GM12878 (cell line): ENCODE results near the gene STEAP1B. TPM values are rescaled to one million over a fixed set of nuclear protein-coding genes. Genes with fewer than 3 reads are reported as not detected.

ENCODE experiments used
- ATAC-seq: fragments of 200-7000 bp; cut with Tn5 transposase; 3 replicates; pipeline ENCODE4 v1.9.1; 2020; ENCODE audit warnings: mild to moderate bottlenecking, moderate library complexity
- BruUV-seq: library from RNA; stranded (reverse); fragments of 400-500 nt; replicated peaks from 2 replicates; lab custom pipeline; 2021; lab: Mats Ljungman, UMichigan
- CTCF ChIA-PET: fragments of 300-600 bp; sonication (Branson Sonifier 250); formaldehyde crosslinking; extraction: SDS; loops from one replicate; lab custom pipeline; 2021; ENCODE audit warnings: inconsistent platforms; lab: Yijun Ruan, JAX
- POLR2A ChIA-PET: fragments of 350-600 bp; formaldehyde crosslinking; extraction: SDS; loops from one replicate; lab custom pipeline; 2021; ENCODE audit warnings: inconsistent platforms; lab: Charles Lee
- RAD21 ChIA-PET: fragments of 300-600 bp; sonication (Branson Sonifier 250); formaldehyde crosslinking; loops from one replicate; lab custom pipeline; 2023; ENCODE audit warnings: antibody characterized with exemption; ENCODE audit not compliant: unreplicated experiment; lab: Charles Lee
- SMC1A ChIA-PET: fragments of 300-600 bp; sonication (Branson Sonifier 250); formaldehyde crosslinking; loops from one replicate; lab custom pipeline; 2023; ENCODE audit not compliant: unreplicated experiment, uncharacterized antibody; lab: Charles Lee
- DNase-seq: peaks from one replicate; pipeline ENCODE4 v3.0.0-alpha.2; 2011; ENCODE audit warnings: low read depth, low spot score
- FAIRE-seq: peaks from 3 replicates; lab custom pipeline; 2011; peaks lifted over from hg19 to GRCh38; lab: Jason Lieb, UNC
- H2AFZ ChIP-seq: 2 replicates; pipeline ENCODE4 v1.6.0; 2011; ENCODE audit warnings: low read depth, low read length, control low read depth; ENCODE audit not compliant: control insufficient read depth
- H3K27ac ChIP-seq: 2 replicates; pipeline ENCODE4 v1.5.1; 2011; ENCODE audit warnings: control low read depth; ENCODE audit not compliant: control insufficient read depth, insufficient read depth
- H3K27me3 ChIP-seq, 2 experiments: replicated peaks in 1 of 2; 2 replicates each; pipeline versions ENCODE4 v1.6.0 to v1.6.1; 2011; ENCODE audit warnings: low read length in 1 of 2; ENCODE audit not compliant: control insufficient read depth in 2 of 2, insufficient read depth in 2 of 2
- H3K36me3 ChIP-seq, 2 experiments: 2 replicates each; pipeline ENCODE4 v1.5.1; 2011; ENCODE audit warnings: low read length in 1 of 2; ENCODE audit not compliant: control insufficient read depth in 2 of 2, insufficient read depth in 2 of 2
- H3K4me1 ChIP-seq: 2 replicates; pipeline ENCODE4 v1.6.1; 2011; ENCODE audit warnings: mild to moderate bottlenecking, low read length, moderate library complexity, mixed read lengths; ENCODE audit not compliant: control insufficient read depth, insufficient read depth
- H3K4me2 ChIP-seq: 2 replicates; pipeline ENCODE4 v1.6.0; 2011; ENCODE audit warnings: control low read depth; ENCODE audit not compliant: control insufficient read depth, insufficient read depth
- H3K4me3 ChIP-seq: fragments of 200-600 bp; sonication (generic); 2 replicates; pipeline ENCODE4 v1.5.1; 2016
- H3K79me2 ChIP-seq: 2 replicates; pipeline ENCODE4 v1.6.0; 2011; ENCODE audit warnings: low read length; ENCODE audit not compliant: control insufficient read depth, insufficient read depth
- H3K9ac ChIP-seq: 2 replicates; pipeline ENCODE4 v1.8.0; 2011; ENCODE audit warnings: low read length, control low read depth, mixed read lengths; ENCODE audit not compliant: control insufficient read depth, insufficient read depth
- H3K9me3 ChIP-seq: replicated peaks from 3 replicates; pipeline ENCODE4 v1.5.1; 2011; ENCODE audit warnings: mild to moderate bottlenecking, low read length; ENCODE audit not compliant: control insufficient read depth, insufficient read depth
- H4K20me1 ChIP-seq: 2 replicates; pipeline ENCODE4 v1.6.0; 2011; ENCODE audit not compliant: control insufficient read depth, insufficient read depth
- BACH1 ChIP-seq: fragments of 450-650 bp; IDR thresholded peaks from 2 replicates; pipeline ENCODE4 v1.6.1; 2017; ENCODE audit warnings: mild to moderate bottlenecking, borderline replicate concordance
- CBX3 ChIP-seq: fragments of 200-600 bp; sonication (generic); IDR thresholded peaks from 2 replicates; pipeline ENCODE4 v1.6.1; 2016; ENCODE audit warnings: low read depth, borderline replicate concordance
- CBX5 ChIP-seq: sonication (generic); IDR thresholded peaks from 2 replicates; pipeline ENCODE4 v1.6.1; 2016; ENCODE audit warnings: low read depth, moderate library complexity, mild to moderate bottlenecking, inconsistent platforms
- CEBPB ChIP-seq, 2 experiments: fragments of 150-350 bp in 1 of 2; IDR thresholded peaks; 2 replicates each; pipeline ENCODE4 v1.6.1; 2012 to 2014; ENCODE audit warnings: low read depth in 2 of 2, low read length in 2 of 2, borderline replicate concordance in 1 of 2, inconsistent platforms in 1 of 2
- CHD2 ChIP-seq: IDR thresholded peaks from 2 replicates; pipeline ENCODE4 v1.6.1; 2011; ENCODE audit warnings: low read depth, low read length, improper control_type of control experiment, borderline replicate concordance
- CREB1 ChIP-seq: IDR thresholded peaks from 2 replicates; pipeline ENCODE4 v1.6.1; 2012; ENCODE audit warnings: low read depth, mild to moderate bottlenecking, inconsistent platforms
- EGR1 ChIP-seq, 2 experiments: IDR thresholded peaks; 1 replicate in 1 of 2; 2 replicates in 1 of 2; pipeline ENCODE4 v1.6.1; 2011 to 2012; ENCODE audit warnings: low read depth in 2 of 2, low read length in 2 of 2, borderline replicate concordance in 1 of 2, mild to moderate bottlenecking in 1 of 2, moderate library complexity in 1 of 2
- FOXM1 ChIP-seq: IDR thresholded peaks from 2 replicates; pipeline ENCODE4 v1.6.1; 2012; ENCODE audit warnings: low read depth, mild to moderate bottlenecking, inconsistent platforms, low read length, moderate library complexity
- HDGF ChIP-seq: fragments of 450-650 bp; IDR thresholded peaks from 2 replicates; pipeline ENCODE4 v1.6.1; 2016; ENCODE audit warnings: antibody characterized with exemption
- IKZF2 ChIP-seq, 2 experiments: fragments of 450-650 bp; IDR thresholded peaks; 2 replicates each; pipeline ENCODE4 v1.6.1; 2017; ENCODE audit warnings: mild to moderate bottlenecking in 2 of 2, moderate library complexity in 2 of 2
- IRF4 ChIP-seq: IDR thresholded peaks from 2 replicates; pipeline ENCODE4 v1.6.1; 2011; ENCODE audit warnings: low read depth, low read length
- JUNB ChIP-seq: IDR thresholded peaks from 2 replicates; pipeline ENCODE4 v1.6.1; 2016; ENCODE audit warnings: antibody characterized with exemption, mild to moderate bottlenecking
- MEF2A ChIP-seq: IDR thresholded peaks from 2 replicates; pipeline ENCODE4 v1.6.1; 2011; ENCODE audit warnings: low read depth, mild to moderate bottlenecking, low read length, moderate library complexity; ENCODE audit not compliant: insufficient read depth
- MEF2B ChIP-seq: fragments of 450-650 bp; IDR thresholded peaks from 2 replicates; pipeline ENCODE4 v1.6.1; 2018; ENCODE audit warnings: mild to moderate bottlenecking, moderate library complexity; ENCODE audit not compliant: partially characterized antibody, poor library complexity, severe bottlenecking
- MYB ChIP-seq: fragments of 150-350 bp; IDR thresholded peaks from 2 replicates; pipeline ENCODE4 v1.6.1; 2014; ENCODE audit warnings: mild to moderate bottlenecking, low read depth, low read length, borderline replicate concordance
- NFIC ChIP-seq: IDR thresholded peaks from 2 replicates; pipeline ENCODE4 v1.6.1; 2012; ENCODE audit warnings: low read depth, mild to moderate bottlenecking, inconsistent platforms, low read length, moderate library complexity
- POLR2A ChIP-seq: IDR thresholded peaks from 2 replicates; pipeline ENCODE4 v1.6.1; 2011; ENCODE audit warnings: low read depth, mild to moderate bottlenecking, low read length
- RAD21 ChIP-seq: IDR thresholded peaks from 2 replicates; pipeline ENCODE4 v1.6.1; 2011; ENCODE audit warnings: mild to moderate bottlenecking, low read depth, low read length, moderate library complexity; ENCODE audit not compliant: insufficient read depth
- RUNX3 ChIP-seq: IDR thresholded peaks from 2 replicates; pipeline ENCODE4 v1.6.1; 2012; ENCODE audit warnings: low read length, inconsistent platforms
- TARDBP ChIP-seq: IDR thresholded peaks from 2 replicates; pipeline ENCODE4 v1.6.1; 2016; ENCODE audit warnings: borderline replicate concordance
- ZNF274 ChIP-seq: IDR thresholded peaks from one replicate; pipeline ENCODE4 v1.8.0; 2011; ENCODE audit not compliant: insufficient read length, insufficient read depth
- ZNF384 ChIP-seq: IDR thresholded peaks from 2 replicates; pipeline ENCODE4 v1.6.1; 2012; ENCODE audit warnings: low read depth, mild to moderate bottlenecking, low read length, improper control_type of control experiment, borderline replicate concordance
- WGBS: methylation state at CpG from one replicate; pipeline ENCODE4 v1.1.6; 2016; ENCODE audit warnings: low lambda C conversion rate; ENCODE audit not compliant: insufficient replicate concordance, insufficient coverage; ENCODE audit errors: missing lambda C conversion rate; 5-methylcytosine and 5-hydroxymethylcytosine counted together
- in situ Hi-C: fragments of 300-500 bp; cut with MboI; formaldehyde crosslinking; loops from 9 replicates; pipeline ENCODE4 v1.14.3; 2018; ENCODE audit warnings: mixed read lengths
- intact Hi-C: fragments of 100-400 bp; cut with micrococcal nuclease; formaldehyde crosslinking; loops from one replicate; pipeline ENCODE4 v1.14.2; 2022; ENCODE audit not compliant: unreplicated experiment
- polyA plus RNA-seq, 11 experiments: library from polyadenylated mRNA; depleted of rRNA in 4 of 11; unstranded in 6 of 11; stranded (reverse) in 5 of 11; fragments of >200 nt; fragmentation: Nextera tagmentation in 4 of 11; fragmentation: Illumina TruSeq in 1 of 11; extraction: Ambion mirVana in 4 of 11; extraction: Trizol in 1 of 11; gene quantifications; 1 replicate in 1 of 11; 2 replicates in 10 of 11; pipeline versions ENCODE4 v1.2.1 to v1.2.3, GENCODE V29; 2011 to 2016; ENCODE audit warnings: inconsistent platforms in 2 of 11, missing spikeins in 2 of 11, low read depth in 1 of 11
- total RNA-seq, 4 experiments: library from RNA; depleted of rRNA in 3 of 4; stranded (reverse); fragments of >200 nt in 3 of 4; fragmentation: Illumina TruSeq in 1 of 4; extraction: Trizol in 1 of 4; gene quantifications; 2 replicates each; pipeline versions ENCODE4 v1.2.1 to v1.2.3, GENCODE V29; 2013 to 2021
- TF ChIP-seq, protein P1 (sequence below): fragments of 450-650 bp; IDR thresholded peaks from 2 replicates; pipeline ENCODE4 v1.6.1; 2016; ENCODE audit warnings: mild to moderate bottlenecking

Gene STEAP1B
- total and polyA plus RNA-seq, 10 of the 15 experiments (the other 5 are each of a cell fraction or from before 2014, with no cell fraction given), result 0.14 TPM; not detected in 9

GRCh38 chr7:22385326-22385725 lies 114.7 kb downstream of the STEAP1B start:
- Histone ChIP-seq H3K4me2 (peak overlapping the region; percentile 70), H3K27ac (peak overlapping the region; percentile 76), H4K20me1 (no peaks in the 10 kb centered on the region), H3K4me3 (peak overlapping the region; percentile 21), H3K4me1 (peaks cover 32% of the 10 kb centered on the region), H3K36me3 (no peaks in the 10 kb centered on the region), H3K9ac (no peak overlapping the region), H3K27me3 (no peaks in the 10 kb centered on the region), H2AFZ (no peak overlapping the region; the same call in 1 of the 2 replicates), H3K79me2 (no peaks in the 10 kb centered on the region), H3K9me3 (peaks cover 3% of the 10 kb centered on the region; the same call in 2 of the 3 replicates)
- intact Hi-C loops, result no loop called here
- POLR2A ChIA-PET, result no interaction called here
- no peak for FAIRE-seq
- RAD21 ChIA-PET, result interaction anchor here (1.2 kb wide), 1 partner anchor 56 kb away, joined by 3 read pairs; no protein-coding TSS in a partner anchor
- WGBS, result 7% methylated on average over 4 of the region's 4 CpGs
- SMC1A ChIA-PET, result interaction anchor here (0.9 to 1.9 kb wide), 2 partner anchors 20 to 61 kb away, joined by 3 to 7 read pairs; no protein-coding TSS in a partner anchor
- BruUV-seq, result no TSS peak
- peak; percentile 55 for ATAC-seq
- CTCF ChIA-PET, result interaction anchor here (0.5 to 1.0 kb wide), 2 partner anchors 86 to 272 kb away, joined by 3 read pairs; no protein-coding TSS in a partner anchor
- in situ Hi-C loops, result no loop called here
- no peak for DNase-seq
- TF ChIP-seq CREB1, result no peak
- TF ChIP-seq NFIC, result peak; percentile 82
- no peak for TF ChIP-seq CHD2
- TF ChIP-seq TARDBP, result no peak
- 0 out of 2 replicates have a peak, but pooled peaks have one; percentile 23 for TF ChIP-seq CBX5
- no peak for TF ChIP-seq MYB
- no peak for TF ChIP-seq RAD21
- TF ChIP-seq FOXM1, result 0 out of 2 replicates have a peak, but pooled peaks have one; percentile 20
- TF ChIP-seq ZNF274, result no peak
- no peak; a peak in 1 of 4 replicates for TF ChIP-seq CEBPB (IDR thresholded peaks at IDR 0.05; ENCODE audit: borderline replicate concordance in 1 of 2, low read depth in 2 of 2, low read length in 2 of 2)
- no peak for TF ChIP-seq ZNF384
- no peak for TF ChIP-seq EGR1 (IDR thresholded peaks at IDR 0.05; ENCODE audit: borderline replicate concordance in 1 of 2, low read depth in 2 of 2, low read length in 2 of 2)
- TF ChIP-seq, protein P1, sequence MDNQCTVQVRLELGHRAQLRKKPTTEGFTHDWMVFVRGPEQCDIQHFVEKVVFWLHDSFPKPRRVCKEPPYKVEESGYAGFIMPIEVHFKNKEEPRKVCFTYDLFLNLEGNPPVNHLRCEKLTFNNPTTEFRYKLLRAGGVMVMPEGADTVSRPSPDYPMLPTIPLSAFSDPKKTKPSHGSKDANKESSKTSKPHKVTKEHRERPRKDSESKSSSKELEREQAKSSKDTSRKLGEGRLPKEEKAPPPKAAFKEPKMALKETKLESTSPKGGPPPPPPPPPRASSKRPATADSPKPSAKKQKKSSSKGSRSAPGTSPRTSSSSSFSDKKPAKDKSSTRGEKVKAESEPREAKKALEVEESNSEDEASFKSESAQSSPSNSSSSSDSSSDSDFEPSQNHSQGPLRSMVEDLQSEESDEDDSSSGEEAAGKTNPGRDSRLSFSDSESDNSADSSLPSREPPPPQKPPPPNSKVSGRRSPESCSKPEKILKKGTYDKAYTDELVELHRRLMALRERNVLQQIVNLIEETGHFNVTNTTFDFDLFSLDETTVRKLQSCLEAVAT, result no peak
- no peak for TF ChIP-seq HDGF
- peak; percentile 44 for TF ChIP-seq MEF2B
- TF ChIP-seq POLR2A, result no peak
- peak; percentile 88 for TF ChIP-seq JUNB
- 0 out of 4 replicates have a peak, but pooled peaks of 1 of the 2 experiments have one; percentile 11 for TF ChIP-seq IKZF2 (IDR thresholded peaks at IDR 0.05)
- peak; percentile 97 for TF ChIP-seq MEF2A
- TF ChIP-seq RUNX3, result peak; percentile 74
- no peak for TF ChIP-seq CBX3
- no peak for TF ChIP-seq BACH1
- peak; percentile 76 for TF ChIP-seq IRF4
